HG03469 (cell line): ENCODE results near the gene ATG4B.
"Not testable (repeated sequence)": the region's sequence is repeated elsewhere in the genome, so short reads cannot be mapped to it uniquely, and the experiment has no call there.

Experiments
- ATAC-seq: cut with Tn5 transposase; IDR thresholded peaks from one replicate; pipeline ENCODE4 v1.9.1; 2021; ENCODE audit warnings: mild to moderate bottlenecking, moderate library complexity, moderate number of reproducible peaks; ENCODE audit not compliant: unreplicated experiment

The ATG4B gene

GRCh38 chr2:241637018-241637794 lies at the start of gene ATG4B, which contains the start of gene THAP4:
TSS of gene ATG4B (plus strand) at chr2:241637693. CDS start at chr2:241637715, 22 bp downstream.
TSS of gene THAP4 (minus strand) at chr2:241637158. CDS start at chr2:241637017, 141 bp downstream.
- ATAC-seq = peak; percentile 40

GRCh38 chr2:241589863-241590262 lies 47.6 kb upstream of the ATG4B start:
- not testable (repeated sequence) for ATAC-seq

- not testable (repeated sequence) for ATAC-seq
Observed at GRCh38 chr2:241590496-241591455, 46.7 kb upstream of the ATG4B start.

GRCh38 chr2:241592126-241592845 lies 45.2 kb upstream of the ATG4B start:
- no peak for ATAC-seq

- no peak for ATAC-seq
Observed at GRCh38 chr2:241593271-241593670, 44.2 kb upstream of the ATG4B start.

- ATAC-seq = no peak
Observed at GRCh38 chr2:241595600-241596140, 41.8 kb upstream of the ATG4B start.

- ATAC-seq = no peak
Observed at GRCh38 chr2:241597561-241597960, 39.9 kb upstream of the ATG4B start.

GRCh38 chr2:241598061-241598460 lies 39.4 kb upstream of the ATG4B start:
- no peak for ATAC-seq

GRCh38 chr2:241598487-241598886 lies 39.0 kb upstream of the ATG4B start:
- no peak for ATAC-seq

GRCh38 chr2:241599615-241600014 lies 37.9 kb upstream of the ATG4B start:
- ATAC-seq = no peak

- ATAC-seq = no peak
Observed at GRCh38 chr2:241601841-241602240, 35.7 kb upstream of the ATG4B start.

- ATAC-seq = no peak
Observed at GRCh38 chr2:241602720-241603119, 34.8 kb upstream of the ATG4B start.

- ATAC-seq = no peak
Observed at GRCh38 chr2:241603686-241604085, 33.8 kb upstream of the ATG4B start.

GRCh38 chr2:241606186-241606585 lies 31.3 kb upstream of the ATG4B start:
- no peak for ATAC-seq

GRCh38 chr2:241607162-241607885 lies 30.2 kb upstream of the ATG4B start:
- ATAC-seq = no peak

GRCh38 chr2:241608881-241609280 lies 28.6 kb upstream of the ATG4B start:
- ATAC-seq = no peak

GRCh38 chr2:241609859-241610793 lies 27.4 kb upstream of the ATG4B start:
- ATAC-seq = peak; percentile 72

- no peak for ATAC-seq
Observed at GRCh38 chr2:241611062-241611461, 26.4 kb upstream of the ATG4B start.
